Measurements from ENCODE around the gene FTL.

Gene FTL

DNA sequence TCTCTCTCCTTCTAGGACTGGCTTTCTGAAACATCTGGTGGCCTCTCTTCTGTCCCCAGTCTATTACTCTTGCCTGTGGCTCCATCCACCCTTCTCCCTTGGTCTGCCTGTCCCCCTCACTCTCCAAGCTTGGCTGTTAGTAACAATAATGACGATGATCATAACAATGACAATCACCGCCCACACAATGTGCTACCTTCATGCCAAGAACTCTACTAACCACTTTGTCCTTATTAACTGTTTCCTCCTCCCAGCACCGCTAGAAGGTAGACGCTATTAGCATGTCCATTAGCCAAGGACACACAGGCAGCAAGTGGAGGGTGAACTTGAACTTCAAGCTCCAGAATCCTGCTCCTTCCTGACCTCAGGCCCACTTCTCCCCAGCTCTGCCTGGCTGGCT, 25.3 kb downstream of the FTL start:
- FAIRE-seq (no peak), DNase-seq (ENCODE audit: low spot score) (no peak)

DNA sequence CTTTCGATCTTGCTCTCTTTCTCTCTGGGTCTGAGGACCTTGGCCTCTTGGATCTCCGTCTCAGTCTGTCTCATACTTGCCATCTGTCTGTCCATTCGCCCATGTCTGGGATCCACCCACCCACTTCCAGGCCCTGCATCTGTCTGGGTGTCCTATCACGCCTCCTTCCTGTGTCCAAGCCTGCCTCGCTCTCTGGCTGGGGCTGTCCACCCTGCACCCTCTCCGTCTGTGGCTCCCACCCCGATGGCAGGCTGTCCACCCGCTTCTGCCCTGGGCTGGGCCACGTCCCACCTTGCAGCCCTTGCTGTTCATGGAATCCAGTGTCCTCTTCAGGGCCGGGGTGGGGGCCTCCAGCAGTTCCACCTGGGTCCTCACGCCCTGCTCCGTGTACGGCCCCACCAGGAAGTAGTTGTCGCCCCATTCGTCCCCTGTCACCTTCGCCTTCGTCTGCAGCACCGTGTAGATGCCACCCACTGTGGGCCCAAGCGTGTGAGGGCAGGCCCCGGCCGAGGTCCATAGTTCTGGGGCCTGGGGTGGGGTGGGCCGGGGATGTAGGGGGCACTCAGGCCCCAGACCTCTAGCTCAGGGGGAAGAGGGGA, 26.0 kb downstream of the FTL start:
- DNase-seq (ENCODE audit: low spot score) (no peak), FAIRE-seq (no peak)

DNA sequence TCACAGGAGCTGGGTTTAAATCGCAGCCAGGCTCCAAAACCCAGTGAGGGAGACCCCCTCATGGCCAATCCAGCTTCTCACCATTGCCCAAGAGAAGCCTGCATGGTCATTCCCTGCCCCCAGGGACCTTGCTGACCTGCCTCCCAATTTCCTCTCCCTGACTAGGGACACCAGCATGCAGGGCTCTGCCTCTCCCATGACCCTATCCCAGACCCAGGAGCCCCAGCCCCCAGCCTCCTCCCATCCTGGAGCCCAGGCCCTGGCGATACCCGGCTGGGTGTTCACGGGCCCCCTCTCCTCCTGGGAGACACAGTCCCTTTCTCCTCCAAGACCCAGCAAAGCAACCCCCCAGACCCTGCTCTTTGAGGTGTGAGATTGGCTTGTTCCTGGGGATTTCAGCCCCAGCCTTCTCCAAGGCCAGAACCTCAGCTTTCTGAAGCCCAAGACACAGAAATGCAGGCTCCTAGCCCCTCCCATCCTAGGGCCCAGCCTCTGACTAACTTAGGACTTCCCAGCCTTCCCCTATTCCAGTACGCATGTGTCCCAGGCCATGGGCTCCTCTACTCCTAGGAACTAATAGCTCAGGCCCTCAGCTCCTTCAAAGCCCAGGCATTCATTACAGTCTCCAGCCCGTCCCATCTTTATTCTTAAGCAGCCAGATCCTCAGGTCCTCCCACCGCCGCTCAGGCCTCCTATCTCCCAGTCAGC, 26.9 kb downstream of the FTL start:
- FAIRE-seq (no peak), DNase-seq (ENCODE audit: low spot score) (peak; percentile 70)

DNA sequence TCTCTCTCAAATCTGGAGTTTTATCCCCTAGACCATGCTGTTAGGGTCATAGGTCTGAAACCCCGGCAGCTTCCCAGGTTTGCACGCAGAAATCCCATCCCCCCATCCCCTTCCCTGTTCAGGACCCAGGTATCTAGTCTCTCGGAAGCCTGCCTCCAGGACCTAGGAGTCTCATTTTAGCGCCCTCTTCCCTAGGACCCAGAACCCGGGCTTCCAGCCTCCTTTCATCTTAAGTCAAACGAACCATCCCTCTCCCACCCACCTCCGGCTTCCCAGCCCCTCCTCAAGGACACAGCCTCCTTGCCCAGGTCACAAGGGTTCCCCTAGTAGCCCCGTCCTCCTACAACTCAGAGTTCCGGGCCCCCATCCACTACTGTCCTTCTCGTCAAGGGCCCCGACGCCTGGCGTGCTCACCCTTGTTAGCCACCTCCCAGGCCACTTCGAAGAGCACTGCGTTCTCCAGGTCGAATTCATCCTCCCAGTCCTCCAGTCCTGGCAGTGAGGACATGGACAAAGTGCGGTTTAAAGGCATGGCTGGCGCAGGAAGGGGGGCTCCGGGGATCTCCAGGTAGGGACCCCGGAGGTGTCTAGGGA, 27.6 kb downstream of the FTL start:
- DNase-seq (ENCODE audit: low spot score) (no peak), FAIRE-seq (no peak)

DNA sequence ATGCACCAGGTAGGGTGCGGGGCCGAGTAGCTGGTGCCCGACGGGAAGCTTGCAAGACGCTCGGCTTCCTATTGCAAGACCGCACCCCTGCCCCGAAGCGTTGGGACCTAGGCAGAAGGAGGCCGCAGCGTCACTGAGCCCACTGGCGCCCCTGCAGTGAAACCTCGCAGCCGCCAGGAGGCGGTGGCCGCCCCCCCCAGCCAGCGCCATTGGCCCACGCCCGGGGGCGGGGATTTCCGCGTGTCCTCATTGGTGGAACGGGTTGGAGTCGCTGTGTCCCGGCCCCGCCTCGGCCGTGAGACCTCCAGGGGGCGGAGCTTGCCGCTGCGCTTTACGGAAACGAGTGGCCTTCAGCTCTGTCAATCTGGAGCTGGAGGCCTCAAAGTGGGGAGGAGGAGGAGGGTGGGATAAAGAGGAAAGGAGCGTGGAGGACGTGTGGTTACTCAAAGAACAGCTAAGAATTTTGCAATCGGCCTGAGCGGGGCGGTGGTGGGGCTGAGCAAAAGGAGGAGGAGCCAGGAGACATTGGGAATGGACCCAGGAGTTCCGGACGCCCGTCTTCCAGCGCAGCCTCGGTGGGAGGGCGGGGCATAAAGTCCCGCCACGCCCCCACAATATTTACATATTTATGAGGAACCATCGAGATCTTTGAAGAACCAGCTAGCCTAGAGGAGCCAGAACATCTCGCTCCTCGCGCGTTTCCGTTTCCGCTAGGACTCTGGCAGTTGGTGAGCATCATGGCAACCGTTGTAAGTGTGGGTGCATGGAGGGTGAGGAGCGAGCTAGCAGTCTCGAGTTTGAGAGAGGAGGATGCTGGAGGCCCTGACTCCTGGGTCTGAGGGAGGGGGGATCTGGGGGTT, 28.3 kb downstream of the FTL start, which contains the start of the genes GYS1 and RUVBL2:
Gene GYS1, minus strand, starts transcription at position 135 of the 860 bp plus-strand sequence. CDS start 197 bp downstream, outside the sequence.
Gene RUVBL2, plus strand, starts transcription at position 713 of the 860 bp plus-strand sequence. Its CDS starts 25 bp downstream, at position 738.
- peak; percentile 99 for DNase-seq (ENCODE audit: low spot score)
- peak; percentile 89 for FAIRE-seq

DNA sequence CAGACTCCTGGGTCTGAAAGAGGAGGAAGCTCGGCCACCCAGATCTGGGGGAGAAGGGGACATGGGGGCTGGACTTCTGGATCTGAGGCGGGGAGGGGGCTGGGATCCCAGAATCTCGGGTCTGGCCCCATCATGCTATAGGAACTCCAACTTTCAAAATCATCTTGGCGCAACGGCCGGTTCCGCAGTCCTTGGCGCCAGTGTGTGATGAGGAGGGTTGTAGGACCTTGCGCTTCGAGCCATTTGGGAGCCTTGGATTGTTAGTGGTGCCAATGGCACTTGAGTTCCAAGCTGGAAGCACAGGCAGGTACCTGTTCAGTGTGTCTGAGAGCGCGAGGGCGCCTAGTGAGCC, 28.9 kb downstream of the FTL start:
- DNase-seq (ENCODE audit: low spot score) = no peak

DNA sequence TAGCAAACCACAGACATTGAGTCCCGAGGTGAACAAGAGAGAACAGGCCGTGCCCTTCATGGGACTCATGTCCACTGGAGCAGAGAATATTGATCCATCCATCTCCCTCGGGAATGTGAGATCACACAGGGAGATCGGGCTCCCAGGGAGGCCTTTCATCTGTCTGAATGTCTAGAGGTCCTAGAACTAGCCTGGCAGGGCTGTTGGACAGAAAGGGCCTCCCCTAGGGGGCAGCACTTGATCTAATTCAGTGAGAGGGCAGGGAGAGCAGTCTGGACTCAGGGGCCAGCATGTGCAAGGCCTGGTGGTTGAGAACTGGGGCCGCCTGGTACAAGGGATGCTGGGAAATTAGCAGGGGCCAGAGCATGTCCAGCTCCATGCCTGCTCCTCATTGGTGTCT, 32.9 kb downstream of the FTL start:
- FAIRE-seq (no peak), DNase-seq (ENCODE audit: low spot score) (peak; percentile 41)

More for the DNA sequence above, 28.9 kb downstream of the FTL start:
- no peak for FAIRE-seq

DNA sequence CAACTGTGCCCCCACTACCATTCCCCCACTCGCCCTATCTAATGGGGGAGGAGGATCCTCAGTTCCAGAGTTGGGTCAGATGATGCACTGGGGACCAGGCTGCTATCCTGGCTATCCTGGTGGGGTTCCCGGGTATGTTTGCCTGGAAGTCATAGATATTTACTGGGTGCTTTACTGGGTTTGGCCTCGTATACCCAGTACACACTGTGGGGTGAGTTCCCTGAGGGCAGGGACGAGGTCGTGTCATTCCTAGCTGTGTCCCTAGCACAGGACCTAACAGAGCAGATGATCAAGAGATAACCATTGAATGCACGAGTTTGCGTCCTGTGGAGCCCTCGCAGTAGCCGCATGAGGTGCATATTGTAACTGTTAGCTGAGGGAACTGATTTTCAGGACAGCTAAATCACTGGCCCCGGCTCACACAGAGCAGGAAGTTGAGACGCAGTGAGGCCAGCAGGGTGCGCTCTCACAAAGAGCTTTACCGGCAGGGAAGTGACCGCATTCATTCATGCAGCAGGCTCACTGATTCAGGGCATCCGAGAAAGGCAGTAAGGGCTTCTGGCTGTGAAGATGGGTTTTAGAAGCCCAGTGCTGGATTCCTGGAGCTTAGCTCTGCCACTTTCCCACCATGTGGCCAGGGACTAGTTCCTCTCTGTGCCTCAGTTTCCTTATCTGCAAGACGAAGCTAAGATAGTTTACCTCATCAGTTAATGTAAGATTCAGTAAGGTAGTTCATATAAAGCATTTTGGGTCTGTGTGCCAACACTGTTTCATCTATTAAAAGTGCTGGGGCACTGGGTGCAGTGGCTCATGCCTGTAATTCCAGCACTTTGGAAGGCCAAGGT, 34.6 kb downstream of the FTL start:
- DNase-seq (ENCODE audit: low spot score) (peak; percentile 53), FAIRE-seq (no peak)

DNA sequence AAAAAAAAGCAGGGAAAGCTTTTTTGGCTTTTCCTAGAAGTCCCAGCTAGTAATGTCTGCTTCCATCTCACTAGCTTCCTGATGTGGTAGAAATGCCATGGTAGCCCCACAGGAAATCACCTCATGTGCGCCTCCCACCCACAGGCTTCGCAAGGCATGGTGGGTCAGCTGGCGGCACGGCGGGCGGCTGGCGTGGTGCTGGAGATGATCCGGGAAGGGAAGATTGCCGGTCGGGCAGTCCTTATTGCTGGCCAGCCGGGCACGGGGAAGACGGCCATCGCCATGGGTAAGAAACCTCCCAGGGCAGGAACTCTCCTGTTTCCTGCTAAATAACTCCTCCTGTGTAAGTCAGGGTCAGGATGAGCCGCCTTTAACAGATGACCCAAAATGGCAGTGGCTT, 39.0 kb downstream of the FTL start:
- DNase-seq (ENCODE audit: low spot score) (no peak), FAIRE-seq (no peak)

DNA sequence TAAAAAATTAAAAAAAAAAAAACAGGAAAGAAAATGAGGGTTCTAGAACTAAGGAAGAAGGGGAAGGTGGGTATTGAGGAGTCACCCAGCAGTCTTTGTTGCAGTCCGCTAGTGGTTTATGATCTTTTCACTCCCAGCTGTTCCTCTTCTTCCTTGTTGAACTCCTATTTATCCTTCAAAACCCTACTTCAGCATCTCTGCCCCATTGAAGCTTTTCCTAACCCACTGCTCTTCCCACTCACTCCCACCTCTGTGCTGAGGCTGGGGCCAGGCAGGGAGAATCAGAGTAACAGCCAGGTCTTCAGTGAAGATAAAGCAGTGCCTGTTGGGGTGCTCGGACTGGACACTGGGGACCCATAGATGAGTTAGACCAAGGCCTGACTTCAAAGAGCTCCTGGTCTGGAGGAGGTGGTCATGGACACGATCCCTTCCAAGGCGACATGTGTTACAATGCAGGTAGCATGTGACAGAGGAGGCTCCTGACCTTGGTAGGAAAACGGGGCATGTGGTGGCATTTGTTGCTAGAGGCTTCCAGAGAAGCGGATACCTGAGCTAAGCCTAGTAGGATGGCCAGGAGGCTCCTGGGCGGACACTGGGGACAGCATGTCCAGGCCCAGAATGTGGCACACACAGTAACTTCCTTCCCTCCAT, 40.0 kb downstream of the FTL start:
- DNase-seq (ENCODE audit: low spot score) (no peak), FAIRE-seq (no peak)

DNA sequence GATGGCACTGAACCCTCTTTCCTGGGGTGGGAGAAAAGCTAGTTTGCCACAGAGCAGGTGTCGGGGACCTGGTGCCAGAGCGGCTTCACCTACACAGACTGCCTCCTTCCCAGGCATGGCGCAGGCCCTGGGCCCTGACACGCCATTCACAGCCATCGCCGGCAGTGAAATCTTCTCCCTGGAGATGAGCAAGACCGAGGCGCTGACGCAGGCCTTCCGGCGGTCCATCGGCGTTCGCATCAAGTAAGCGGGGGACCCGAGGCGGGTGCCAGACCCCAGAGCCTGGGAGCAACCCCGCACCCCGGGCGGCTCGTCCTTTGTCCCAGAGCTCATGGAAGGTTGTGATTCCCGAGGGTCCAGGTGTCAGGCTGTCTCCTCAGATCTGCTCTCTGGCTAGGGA, 41.8 kb downstream of the FTL start:
- DNase-seq (ENCODE audit: low spot score) (no peak), FAIRE-seq (no peak)

DNA sequence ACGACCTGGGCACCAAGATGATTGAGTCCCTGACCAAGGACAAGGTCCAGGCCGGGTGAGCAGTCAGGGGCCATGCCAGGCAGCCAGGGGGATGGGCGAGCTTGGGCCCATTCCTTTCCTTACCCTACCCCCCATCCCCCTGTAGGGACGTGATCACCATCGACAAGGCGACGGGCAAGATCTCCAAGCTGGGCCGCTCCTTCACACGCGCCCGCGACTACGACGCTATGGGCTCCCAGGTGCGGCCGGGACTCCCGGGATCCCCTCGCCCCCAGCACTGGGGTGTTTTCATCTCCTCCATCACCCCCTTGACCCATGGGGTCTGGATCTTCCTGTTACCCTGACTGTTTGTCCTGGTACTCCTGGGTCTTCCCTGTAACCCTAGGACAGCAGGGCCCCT, 44.7 kb downstream of the FTL start:
- FAIRE-seq (no peak), DNase-seq (ENCODE audit: low spot score) (no peak)

DNA sequence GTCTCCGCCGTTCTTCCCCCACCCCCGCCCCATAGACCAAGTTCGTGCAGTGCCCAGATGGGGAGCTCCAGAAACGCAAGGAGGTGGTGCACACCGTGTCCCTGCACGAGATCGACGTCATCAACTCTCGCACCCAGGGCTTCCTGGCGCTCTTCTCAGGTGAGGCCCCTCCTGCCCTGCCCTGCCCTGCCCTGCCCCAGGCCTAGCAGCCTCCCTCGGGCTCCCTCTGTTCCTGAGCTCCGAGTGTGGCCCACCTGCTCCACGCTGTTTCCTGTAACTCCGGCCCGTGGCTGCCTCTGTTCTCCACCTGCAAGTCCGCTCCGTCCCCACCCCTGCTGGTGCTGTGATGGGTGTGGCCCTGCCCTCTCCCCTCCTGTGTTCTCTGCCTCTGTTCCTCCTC, 45.3 kb downstream of the FTL start:
- no peak for FAIRE-seq
- DNase-seq (ENCODE audit: low spot score) = no peak

DNA sequence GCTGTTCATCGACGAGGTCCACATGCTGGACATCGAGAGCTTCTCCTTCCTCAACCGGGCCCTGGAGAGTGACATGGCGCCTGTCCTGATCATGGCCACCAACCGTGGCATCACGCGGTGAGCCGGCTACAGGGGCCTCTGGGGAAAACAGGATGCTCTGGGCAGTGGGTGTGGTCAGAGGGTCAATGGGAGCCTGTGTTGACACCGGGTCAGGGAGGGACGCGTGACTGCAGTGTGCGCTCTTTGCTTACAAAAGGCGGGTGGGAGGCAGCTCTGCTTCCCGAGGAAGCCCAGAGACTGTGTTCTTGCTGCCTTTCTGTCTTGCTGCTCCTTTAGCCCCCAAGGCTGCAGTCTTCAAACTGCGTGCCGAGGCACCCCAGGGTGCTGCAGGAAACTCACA, 46.1 kb downstream of the FTL start:
- DNase-seq (ENCODE audit: low spot score) (no peak), FAIRE-seq (no peak)

DNA sequence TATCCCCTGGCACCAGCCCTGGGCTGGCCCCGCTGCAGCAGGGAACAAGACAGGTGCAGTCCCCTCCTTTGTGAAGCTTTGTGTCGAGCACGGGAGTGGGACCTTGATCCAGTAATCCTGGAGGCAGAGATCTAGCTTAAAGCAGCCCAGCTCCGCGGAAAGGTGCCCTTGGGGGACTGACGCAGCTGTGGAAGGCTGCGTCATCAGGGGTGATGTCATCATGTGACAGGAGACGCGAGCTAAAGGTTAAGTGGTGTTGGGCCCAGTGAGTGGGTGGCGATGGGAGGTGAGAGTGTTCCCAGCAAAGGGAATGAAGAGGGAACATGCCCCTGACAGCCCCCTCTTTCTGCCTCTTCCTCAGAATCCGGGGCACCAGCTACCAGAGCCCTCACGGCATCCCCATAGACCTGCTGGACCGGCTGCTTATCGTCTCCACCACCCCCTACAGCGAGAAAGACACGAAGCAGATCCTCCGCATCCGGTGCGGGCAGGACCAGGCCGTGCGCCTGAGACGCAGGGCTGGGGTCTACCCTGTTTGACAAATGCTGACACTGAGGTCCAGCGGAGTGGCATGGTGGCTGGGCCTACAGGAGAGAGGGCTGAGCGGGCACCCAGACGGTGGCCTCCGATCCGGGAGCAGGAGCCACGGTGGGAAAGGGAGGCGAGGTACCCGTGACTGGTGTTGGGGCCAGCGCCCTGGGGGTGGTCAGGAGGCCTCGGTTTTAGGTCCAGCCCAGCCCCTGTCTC, 49.2 kb downstream of the FTL start:
- DNase-seq (ENCODE audit: low spot score) = no peak
- FAIRE-seq = no peak

DNA sequence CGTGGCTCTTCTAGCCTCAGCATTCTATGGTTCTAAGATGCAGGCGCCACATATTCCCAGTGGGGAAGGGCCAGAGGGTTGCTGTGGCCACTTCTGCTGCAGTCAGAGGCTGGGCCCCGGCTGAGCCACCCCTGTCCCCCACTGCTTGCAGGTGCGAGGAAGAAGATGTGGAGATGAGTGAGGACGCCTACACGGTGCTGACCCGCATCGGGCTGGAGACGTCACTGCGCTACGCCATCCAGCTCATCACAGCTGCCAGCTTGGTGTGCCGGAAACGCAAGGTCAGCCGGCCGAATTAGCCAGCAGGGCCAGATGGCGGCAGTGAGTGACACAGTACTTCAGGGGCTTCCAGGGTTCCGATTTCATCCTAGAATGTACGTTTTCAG, 49.8 kb downstream of the FTL start:
- no peak for FAIRE-seq
- DNase-seq (ENCODE audit: low spot score) = no peak

DNA sequence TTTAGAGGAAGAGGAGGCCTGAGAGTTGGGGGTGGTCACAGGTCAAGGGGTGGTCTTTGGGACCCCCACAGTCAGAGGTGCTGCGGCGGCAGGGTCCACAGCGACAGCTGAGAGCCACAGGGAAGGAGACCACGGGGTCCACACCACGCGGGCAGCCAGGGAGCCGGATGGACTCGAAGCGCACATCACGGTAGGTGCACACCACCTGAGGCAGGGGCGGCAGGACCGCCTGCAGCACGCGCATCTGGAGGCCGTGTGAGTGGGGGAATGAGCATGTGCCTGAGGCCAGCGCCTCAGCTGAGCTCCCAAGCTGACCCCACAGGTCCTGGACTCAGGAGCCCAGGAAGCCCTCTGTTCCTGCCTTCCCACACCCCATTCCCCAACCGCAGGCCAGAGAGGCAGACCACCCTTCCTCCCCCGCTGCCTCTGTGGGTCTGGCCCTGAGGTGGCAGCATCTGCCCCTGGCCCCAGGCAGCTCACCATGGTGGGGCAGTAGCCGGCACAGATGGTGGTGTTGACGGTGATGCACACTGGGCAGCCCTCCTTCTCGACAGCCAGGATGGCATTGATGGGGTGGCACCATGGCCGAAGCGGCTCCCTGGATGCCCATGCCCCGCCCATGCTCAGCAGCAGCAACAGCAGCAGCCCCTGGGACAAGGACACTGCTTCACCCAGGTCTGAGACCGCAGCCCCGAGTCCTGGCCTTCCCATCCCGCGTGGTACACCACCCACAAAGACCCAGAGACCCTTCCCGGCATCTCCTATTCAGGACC, 51.1 kb downstream of the FTL start:
- DNase-seq (ENCODE audit: low spot score) = no peak
- FAIRE-seq = no peak
